ENCODE data around the gene CCNT2.
A peak's percentile ranks its signal among the peaks of the same experiment; 100 is the strongest.
"Not testable (repeated sequence)": the region's sequence is repeated elsewhere in the genome, so short reads cannot be mapped to it uniquely, and the experiment has no call there.

Gene CCNT2

GRCh38 chr2:134906726-134907125, 11.9 kb upstream of the CCNT2 start:
- no peak overlapping the region for H3K4me3 ChIP-seq (replicated peaks in 1 of 2; ENCODE audit: low read depth in 2 of 2, low read length in 2 of 2)
- TF ChIP-seq CTCF (IDR thresholded peaks at IDR 0.05; ENCODE audit: low read depth, low read length) = no peak
- DNase-seq (ENCODE audit: low read depth in 2 of 2) = no peak

GRCh38 chr2:134907441-134908116, 11.0 kb upstream of the CCNT2 start:
- not testable (repeated sequence) for H3K4me3 ChIP-seq (replicated peaks in 1 of 2; ENCODE audit: low read depth in 2 of 2, low read length in 2 of 2); DNase-seq (ENCODE audit: low read depth in 2 of 2)

GRCh38 chr2:134910763-134911399, 7.7 kb upstream of the CCNT2 start:
- H3K4me3 ChIP-seq (replicated peaks in 1 of 2; ENCODE audit: low read depth in 2 of 2, low read length in 2 of 2) = no peak overlapping the region
- no peak for DNase-seq (ENCODE audit: low read depth in 2 of 2)
- no peak for TF ChIP-seq CTCF (IDR thresholded peaks at IDR 0.05; ENCODE audit: low read depth, low read length)

GRCh38 chr2:134911400-134911785, 7.2 kb upstream of the CCNT2 start:
- no peak for TF ChIP-seq CTCF (IDR thresholded peaks at IDR 0.05; ENCODE audit: low read depth, low read length)
- DNase-seq (ENCODE audit: low read depth in 2 of 2) = no peak
- H3K4me3 ChIP-seq (replicated peaks in 1 of 2; ENCODE audit: low read depth in 2 of 2, low read length in 2 of 2) = no peak overlapping the region

- no peak overlapping the region for H3K4me3 ChIP-seq (replicated peaks in 1 of 2; ENCODE audit: low read depth in 2 of 2, low read length in 2 of 2)
- DNase-seq (ENCODE audit: low read depth in 2 of 2) = peak; percentile 14 to 78
- TF ChIP-seq CTCF (IDR thresholded peaks at IDR 0.05; ENCODE audit: low read depth, low read length) = no peak
These were observed 6.3 kb upstream of the CCNT2 start for GRCh38 chr2:134912361-134912760.

- no peak for DNase-seq (ENCODE audit: low read depth in 2 of 2)
- no peak for TF ChIP-seq CTCF (IDR thresholded peaks at IDR 0.05; ENCODE audit: low read depth, low read length)
- peak overlapping the region; percentile 82 to 93 for H3K4me3 ChIP-seq (replicated peaks in 1 of 2; ENCODE audit: low read depth in 2 of 2, low read length in 2 of 2)
These were observed 1.2 kb upstream of the CCNT2 start for GRCh38 chr2:134917360-134917865.

- peak overlapping the region; percentile 82 to 93 for H3K4me3 ChIP-seq (replicated peaks in 1 of 2; ENCODE audit: low read depth in 2 of 2, low read length in 2 of 2)
- peak; percentile 37 for TF ChIP-seq CTCF (IDR thresholded peaks at IDR 0.05; ENCODE audit: low read depth, low read length)
- no peak for DNase-seq (ENCODE audit: low read depth in 2 of 2)
These were observed 615 bp upstream of the CCNT2 start for GRCh38 chr2:134917888-134918525.
